ENCODE data around the gene IL4I1.

IL4I1 gene

GRCh38 chr19:49852631-49853126 lies 44.0 kb downstream of the IL4I1 start:
- no peak for DNase-seq (ENCODE audit: low read depth)
- H3K4me3 ChIP-seq (ENCODE audit: low read depth, low read length) = no peak overlapping the region; the same call in 1 of the 2 replicates
- no peak for TF ChIP-seq CTCF (IDR thresholded peaks at IDR 0.05; ENCODE audit: low read depth, low read length, missing control alignments)

GRCh38 chr19:49851456-49852259 lies 45.0 kb downstream of the IL4I1 start:
- peak overlapping the region; percentile 90 for H3K4me3 ChIP-seq (ENCODE audit: low read depth, low read length)
- no peak for TF ChIP-seq CTCF (IDR thresholded peaks at IDR 0.05; ENCODE audit: low read depth, low read length, missing control alignments)
- DNase-seq (ENCODE audit: low read depth) = no peak

- no peak for TF ChIP-seq CTCF (IDR thresholded peaks at IDR 0.05; ENCODE audit: low read depth, low read length, missing control alignments)
- DNase-seq (ENCODE audit: low read depth) = peak; percentile 61
- H3K4me3 ChIP-seq (ENCODE audit: low read depth, low read length) = peak within 1 kb of the TSS; percentile 90
Observed at GRCh38 chr19:49850487-49851342, 46.0 kb downstream of the IL4I1 start, which contains the start of gene PTOV1. Gene PTOV1 (plus strand): TSS chr19:49851159.

GRCh38 chr19:49850221-49850486 lies 46.5 kb downstream of the IL4I1 start:
- TF ChIP-seq CTCF (IDR thresholded peaks at IDR 0.05; ENCODE audit: low read depth, low read length, missing control alignments) = no peak
- no peak for DNase-seq (ENCODE audit: low read depth)
- peak overlapping the region; percentile 90 for H3K4me3 ChIP-seq (ENCODE audit: low read depth, low read length)

- no peak overlapping the region for H3K4me3 ChIP-seq (ENCODE audit: low read depth, low read length)
- no peak for DNase-seq (ENCODE audit: low read depth)
- no peak for TF ChIP-seq CTCF (IDR thresholded peaks at IDR 0.05; ENCODE audit: low read depth, low read length, missing control alignments)
Observed at GRCh38 chr19:49849433-49850220, 47.1 kb downstream of the IL4I1 start.

GRCh38 chr19:49848938-49849337 lies 47.7 kb downstream of the IL4I1 start:
- H3K4me3 ChIP-seq (ENCODE audit: low read depth, low read length) = no peak overlapping the region
- TF ChIP-seq CTCF (IDR thresholded peaks at IDR 0.05; ENCODE audit: low read depth, low read length, missing control alignments) = no peak
- DNase-seq (ENCODE audit: low read depth) = no peak
